ENCODE data around the gene MIPOL1. TPM values are rescaled to one million over a fixed set of nuclear protein-coding genes. Genes with fewer than 3 reads are reported as not detected.

The MIPOL1 gene
- total RNA-seq, 4 donors from 2014 or later = 11.4 to 25.7 (median 18.9) TPM

- Histone ChIP-seq H3K4me3 (no peak overlapping the region), H3K4me1 (no peaks in the 10 kb centered on the region), H3K9me3 (peaks cover 0 to 26% (median 0%) of the 10 kb centered on the region in 4 donors), H3K27ac (no peak overlapping the region), H3K36me3 (peaks cover 0 to 11% (median 0%) of the 10 kb centered on the region in 3 donors), H3K27me3 (no peaks in the 10 kb centered on the region)
- no peak for DNase-seq (ENCODE audit: low spot score in 2 of 2)
- TF ChIP-seq POLR2A (IDR thresholded peaks at IDR 0.05) = no peak
- WGBS, 2 donors = 95 to 97% methylated on average over 6 of the region's 6 CpGs
Measured at GRCh38 chr14:37474191-37474590, 276.5 kb downstream of the MIPOL1 start.

GRCh38 chr14:37480446-37481290 is 282.9 kb downstream of the MIPOL1 start:
- Histone ChIP-seq H3K4me1 (no peaks in the 10 kb centered on the region), H3K9me3 (peaks cover 0 to 37% (median 0%) of the 10 kb centered on the region in 4 donors), H3K4me3 (no peak overlapping the region), H3K36me3 (no peaks in the 10 kb centered on the region), H3K27me3 (no peaks in the 10 kb centered on the region), H3K27ac (no peak overlapping the region)
- TF ChIP-seq EP300 (IDR thresholded peaks at IDR 0.05) = no peak
- TF ChIP-seq POLR2A (IDR thresholded peaks at IDR 0.05) = no peak
- TF ChIP-seq CTCF (IDR thresholded peaks at IDR 0.05) = no peak
- 80 to 83% methylated on average over 3 of the region's 3 CpGs for WGBS, 2 donors
- DNase-seq (ENCODE audit: low spot score in 2 of 2) = no peak

GRCh38 chr14:37482428-37482827 is 284.7 kb downstream of the MIPOL1 start:
- H3K27me3 ChIP-seq = no peaks in the 10 kb centered on the region
- no peaks in the 10 kb centered on the region for H3K36me3 ChIP-seq
- no peak for DNase-seq (ENCODE audit: low spot score in 2 of 2)
- no peaks in the 10 kb centered on the region for H3K4me1 ChIP-seq
- TF ChIP-seq CTCF (IDR thresholded peaks at IDR 0.05) = no peak
- no peak for TF ChIP-seq POLR2A (IDR thresholded peaks at IDR 0.05)
- no peak for TF ChIP-seq EP300 (IDR thresholded peaks at IDR 0.05)
- 86 to 94% methylated on average over 1 of the region's 1 CpG for WGBS, 2 donors
- H3K27ac ChIP-seq = no peak overlapping the region
- no peak overlapping the region for H3K4me3 ChIP-seq
- H3K9me3 ChIP-seq = peaks cover 0 to 46% (median 0%) of the 10 kb centered on the region in 4 donors

- Histone ChIP-seq H3K27me3 (no peaks in the 10 kb centered on the region), H3K4me1 (no peaks in the 10 kb centered on the region), H3K4me3 (no peak overlapping the region), H3K36me3 (no peaks in the 10 kb centered on the region), H3K9me3 (peaks cover 0 to 46% (median 0%) of the 10 kb centered on the region in 4 donors), H3K27ac (no peak overlapping the region)
- no peak for TF ChIP-seq POLR2A (IDR thresholded peaks at IDR 0.05)
- TF ChIP-seq CTCF (IDR thresholded peaks at IDR 0.05) = no peak
- no peak for DNase-seq (ENCODE audit: low spot score in 2 of 2)
- WGBS, 2 donors = 99% methylated on average over 4 of the region's 4 CpGs
Measured at GRCh38 chr14:37483672-37484071, 285.9 kb downstream of the MIPOL1 start.

- Histone ChIP-seq H3K4me3 (no peak overlapping the region), H3K36me3 (no peaks in the 10 kb centered on the region), H3K27ac (no peak overlapping the region), H3K27me3 (no peaks in the 10 kb centered on the region), H3K9me3 (peaks cover 0 to 16% (median 0%) of the 10 kb centered on the region in 4 donors), H3K4me1 (no peaks in the 10 kb centered on the region)
- TF ChIP-seq CTCF (IDR thresholded peaks at IDR 0.05) (no peak), POLR2A (IDR thresholded peaks at IDR 0.05) (no peak), EP300 (IDR thresholded peaks at IDR 0.05) (no peak)
- no peak for DNase-seq (ENCODE audit: low spot score in 2 of 2)
- 93 to 94% methylated on average over 2 to 3 of the region's 3 CpGs for WGBS, 2 donors
Measured at GRCh38 chr14:37490607-37491006, 292.9 kb downstream of the MIPOL1 start.

All from tibial nerve (tissue), 4 donors.